Suprapubic skin (tissue), 4 donors: ENCODE results near the gene LRMDA.

Source experiments
- EP300 ChIP-seq: sonication (generic); formaldehyde crosslinking; IDR thresholded peaks from one replicate; pipeline ENCODE4 v1.6.1; 2017; ENCODE audit warnings: antibody characterized with exemption
- POLR2A ChIP-seq, 2 donors: fragments of 450-650 bp; IDR thresholded peaks; one replicate each; pipeline ENCODE4 v1.6.1; 2017; ENCODE audit warnings: antibody characterized with exemption in 2 of 2, mild to moderate bottlenecking in 2 of 2, moderate library complexity in 2 of 2
- POLR2AphosphoS5 ChIP-seq, 3 donors: sonication (generic); formaldehyde crosslinking; IDR thresholded peaks; one replicate each; pipeline ENCODE4 v1.6.1; 2017; ENCODE audit warnings: antibody characterized with exemption in 3 of 3
- TF ChIP-seq, protein P1 (sequence below), 2 donors: fragments of 200-600 bp in 1 of 2; fragments of 450-650 bp in 1 of 2; sonication (generic) in 1 of 2; IDR thresholded peaks; one replicate each; pipeline ENCODE4 v1.5.1; 2016 to 2019; ENCODE audit warnings: antibody characterized with exemption in 2 of 2, mild to moderate bottlenecking in 1 of 2, moderate library complexity in 1 of 2

DNA sequence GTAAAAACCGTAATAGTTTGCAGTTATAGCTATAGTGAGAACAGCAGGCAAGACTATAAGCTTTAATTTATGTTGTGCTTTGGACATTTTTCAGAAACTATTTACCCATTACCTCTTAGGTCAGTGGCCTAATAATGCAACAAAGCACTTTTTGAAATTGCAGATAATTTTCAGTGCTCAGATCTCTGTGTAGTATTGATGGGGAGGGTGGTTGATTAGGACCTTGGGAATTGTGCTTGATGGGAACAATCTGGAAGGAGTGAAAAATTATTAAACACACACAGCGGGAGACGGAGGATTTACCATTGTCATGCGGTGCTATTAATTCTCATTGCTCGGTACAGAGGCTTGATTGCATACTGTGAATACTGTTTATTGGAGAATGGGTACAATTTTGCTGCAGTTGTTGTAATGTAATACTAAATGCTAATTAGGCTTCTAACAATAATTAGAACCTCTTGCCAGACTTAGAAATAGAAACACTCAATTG, 304.8 kb downstream of the LRMDA start:
- TF ChIP-seq EP300: no peak
- TF ChIP-seq, protein P1, sequence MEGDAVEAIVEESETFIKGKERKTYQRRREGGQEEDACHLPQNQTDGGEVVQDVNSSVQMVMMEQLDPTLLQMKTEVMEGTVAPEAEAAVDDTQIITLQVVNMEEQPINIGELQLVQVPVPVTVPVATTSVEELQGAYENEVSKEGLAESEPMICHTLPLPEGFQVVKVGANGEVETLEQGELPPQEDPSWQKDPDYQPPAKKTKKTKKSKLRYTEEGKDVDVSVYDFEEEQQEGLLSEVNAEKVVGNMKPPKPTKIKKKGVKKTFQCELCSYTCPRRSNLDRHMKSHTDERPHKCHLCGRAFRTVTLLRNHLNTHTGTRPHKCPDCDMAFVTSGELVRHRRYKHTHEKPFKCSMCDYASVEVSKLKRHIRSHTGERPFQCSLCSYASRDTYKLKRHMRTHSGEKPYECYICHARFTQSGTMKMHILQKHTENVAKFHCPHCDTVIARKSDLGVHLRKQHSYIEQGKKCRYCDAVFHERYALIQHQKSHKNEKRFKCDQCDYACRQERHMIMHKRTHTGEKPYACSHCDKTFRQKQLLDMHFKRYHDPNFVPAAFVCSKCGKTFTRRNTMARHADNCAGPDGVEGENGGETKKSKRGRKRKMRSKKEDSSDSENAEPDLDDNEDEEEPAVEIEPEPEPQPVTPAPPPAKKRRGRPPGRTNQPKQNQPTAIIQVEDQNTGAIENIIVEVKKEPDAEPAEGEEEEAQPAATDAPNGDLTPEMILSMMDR (IDR thresholded peaks at IDR 0.05): no peak
- no peak for TF ChIP-seq POLR2A (IDR thresholded peaks at IDR 0.05)
- TF ChIP-seq POLR2AphosphoS5 (IDR thresholded peaks at IDR 0.05): no peak
